GM20000 (cell line): ENCODE measurements around the gene CACNA1D.

ENCODE experiments used
- DNase-seq: peaks from one replicate; pipeline ENCODE4 v3.0.0; 2012; ENCODE audit warnings: low spot score
- CTCF ChIP-seq: IDR thresholded peaks from 2 replicates; pipeline ENCODE4 v1.5.1; 2012; ENCODE audit warnings: mild to moderate bottlenecking, control low read depth; ENCODE audit errors: extremely low read depth, missing control alignments

CACNA1D gene

GRCh38 chr3:53590606-53591005 is 96.2 kb downstream of the CACNA1D start:
- no peak for DNase-seq
- TF ChIP-seq CTCF, result no peak

GRCh38 chr3:53591646-53592045 is 97.2 kb downstream of the CACNA1D start:
- TF ChIP-seq CTCF, result no peak
- no peak for DNase-seq

GRCh38 chr3:53592862-53593261 is 98.5 kb downstream of the CACNA1D start:
- TF ChIP-seq CTCF, result no peak
- DNase-seq, result no peak

GRCh38 chr3:53593611-53594010 is 99.2 kb downstream of the CACNA1D start:
- DNase-seq, result no peak
- TF ChIP-seq CTCF, result no peak

- no peak for TF ChIP-seq CTCF
- no peak for DNase-seq
Observed at GRCh38 chr3:53594276-53594675, 99.9 kb downstream of the CACNA1D start.

- no peak for DNase-seq
- no peak for TF ChIP-seq CTCF
Observed at GRCh38 chr3:53595660-53596059, 101.2 kb downstream of the CACNA1D start.

- DNase-seq, result no peak
- TF ChIP-seq CTCF, result no peak
Observed at GRCh38 chr3:53597136-53597915, 102.9 kb downstream of the CACNA1D start.
